ENCODE data around the gene MYCL.

DNA sequence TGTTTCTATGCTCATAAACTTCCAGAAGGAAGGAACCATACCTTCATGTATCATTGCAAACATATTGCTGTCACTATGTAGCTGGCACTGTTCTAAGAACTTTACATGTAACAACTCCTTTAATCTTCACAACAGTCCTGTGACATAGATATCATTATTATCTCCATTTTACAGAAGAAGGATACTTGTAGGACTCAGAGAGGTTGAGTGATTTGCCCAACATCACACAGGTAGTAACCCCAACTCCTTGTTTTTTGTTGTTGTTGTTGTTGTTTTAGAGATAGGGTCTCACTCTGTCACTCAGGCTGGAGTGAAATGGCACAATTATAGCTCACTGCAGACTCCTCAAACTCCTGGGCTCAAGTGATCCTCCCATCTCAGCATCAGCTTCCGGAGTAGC is 10.8 kb downstream of the MYCL start:
- TF ChIP-seq, protein P1, sequence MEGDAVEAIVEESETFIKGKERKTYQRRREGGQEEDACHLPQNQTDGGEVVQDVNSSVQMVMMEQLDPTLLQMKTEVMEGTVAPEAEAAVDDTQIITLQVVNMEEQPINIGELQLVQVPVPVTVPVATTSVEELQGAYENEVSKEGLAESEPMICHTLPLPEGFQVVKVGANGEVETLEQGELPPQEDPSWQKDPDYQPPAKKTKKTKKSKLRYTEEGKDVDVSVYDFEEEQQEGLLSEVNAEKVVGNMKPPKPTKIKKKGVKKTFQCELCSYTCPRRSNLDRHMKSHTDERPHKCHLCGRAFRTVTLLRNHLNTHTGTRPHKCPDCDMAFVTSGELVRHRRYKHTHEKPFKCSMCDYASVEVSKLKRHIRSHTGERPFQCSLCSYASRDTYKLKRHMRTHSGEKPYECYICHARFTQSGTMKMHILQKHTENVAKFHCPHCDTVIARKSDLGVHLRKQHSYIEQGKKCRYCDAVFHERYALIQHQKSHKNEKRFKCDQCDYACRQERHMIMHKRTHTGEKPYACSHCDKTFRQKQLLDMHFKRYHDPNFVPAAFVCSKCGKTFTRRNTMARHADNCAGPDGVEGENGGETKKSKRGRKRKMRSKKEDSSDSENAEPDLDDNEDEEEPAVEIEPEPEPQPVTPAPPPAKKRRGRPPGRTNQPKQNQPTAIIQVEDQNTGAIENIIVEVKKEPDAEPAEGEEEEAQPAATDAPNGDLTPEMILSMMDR (IDR thresholded peaks at IDR 0.05), result no peak
- TF ChIP-seq POLR2AphosphoS5 (IDR thresholded peaks at IDR 0.05), result no peak
- no peak for TF ChIP-seq EP300 (IDR thresholded peaks at IDR 0.05)
- no peak for TF ChIP-seq POLR2A (IDR thresholded peaks at IDR 0.05)

Measured in suprapubic skin (tissue), 4 donors.